IMR-90 (cell line): ENCODE results near the gene CNST. TPM values are rescaled to one million over a fixed set of nuclear protein-coding genes. Genes with fewer than 3 reads are reported as not detected.
A peak's percentile ranks its signal among the peaks of the same experiment; 100 is the strongest.

Experiments
- ATAC-seq: fragments of 200-7000 bp; cut with Tn5 transposase; 2 replicates; pipeline ENCODE4 v1.9.1; 2020; ENCODE audit warnings: low read depth, mild to moderate bottlenecking, moderate library complexity
- BruUV-seq: library from RNA; stranded (reverse); fragments of 400-500 nt; replicated peaks from 2 replicates; lab custom pipeline; 2021; lab: Mats Ljungman, UMichigan
- CTCF ChIA-PET: fragments of 300-600 bp; formaldehyde crosslinking; extraction: SDS; loops from one replicate; lab custom pipeline; 2021; ENCODE audit warnings: antibody characterized with exemption; lab: Yijun Ruan, JAX
- POLR2A ChIA-PET: fragments of 300-600 bp; sonication (Branson Sonifier 250); formaldehyde crosslinking; loops from one replicate; lab custom pipeline; 2022; ENCODE audit warnings: antibody characterized with exemption; ENCODE audit not compliant: unreplicated experiment; lab: Charles Lee
- DNase-seq: peaks from one replicate; pipeline ENCODE4 v3.0.0; 2013
- H2AFZ ChIP-seq: replicated peaks from 2 replicates; pipeline ENCODE3; 2013; ENCODE audit warnings: low read length, mild to moderate bottlenecking; ENCODE audit not compliant: poor library complexity
- H2AK5ac ChIP-seq: 2 replicates; pipeline ENCODE4 v1.6.1; 2013; ENCODE audit warnings: low read depth, low read length, inconsistent platforms
- H2AK9ac ChIP-seq: replicated peaks from 2 replicates; pipeline ENCODE3; 2013; ENCODE audit warnings: mild to moderate bottlenecking, low read depth, low read length, moderate library complexity; ENCODE audit not compliant: poor library complexity
- H2BK120ac ChIP-seq: 2 replicates; pipeline ENCODE4 v1.6.1; 2013; ENCODE audit warnings: low read depth, low read length, inconsistent platforms
- H2BK15ac ChIP-seq: 3 replicates; pipeline ENCODE4 v1.6.1; 2013; ENCODE audit warnings: low read depth, low read length, inconsistent platforms
- H2BK20ac ChIP-seq: 2 replicates; pipeline ENCODE4 v1.6.1; 2013; ENCODE audit warnings: low read depth, mild to moderate bottlenecking, inconsistent platforms, low read length, moderate library complexity
- H2BK5ac ChIP-seq: 2 replicates; pipeline ENCODE4 v1.6.1; 2013; ENCODE audit warnings: mild to moderate bottlenecking, low read depth, low read length, inconsistent platforms; ENCODE audit not compliant: poor library complexity, severe bottlenecking
- H3K14ac ChIP-seq: replicated peaks from 2 replicates; pipeline ENCODE4 v1.6.1; 2013; ENCODE audit warnings: low read depth, low read length, inconsistent platforms
- H3K18ac ChIP-seq: 2 replicates; pipeline ENCODE4 v1.6.1; 2013; ENCODE audit warnings: low read depth, low read length, control low read depth
- H3K23ac ChIP-seq: 2 replicates; pipeline ENCODE4 v1.6.1; 2013; ENCODE audit warnings: low read depth, low read length, inconsistent platforms
- H3K27ac ChIP-seq: 2 replicates; pipeline ENCODE4 v1.5.1; 2013; ENCODE audit warnings: mild to moderate bottlenecking, control low read depth, low read length; ENCODE audit not compliant: insufficient read depth
- H3K27me3 ChIP-seq: 2 replicates; pipeline ENCODE4 v1.6.1; 2013; ENCODE audit warnings: low read length; ENCODE audit not compliant: control insufficient read depth, insufficient read depth
- H3K36me3 ChIP-seq: 2 replicates; pipeline ENCODE4 v1.6.1; 2013; ENCODE audit warnings: low read length, mixed read lengths; ENCODE audit not compliant: control insufficient read depth, insufficient read depth
- H3K4ac ChIP-seq: 2 replicates; pipeline ENCODE4 v1.6.1; 2013; ENCODE audit warnings: low read depth, low read length, inconsistent platforms
- H3K4me1 ChIP-seq: 2 replicates; pipeline ENCODE4 v1.6.1; 2013; ENCODE audit warnings: low read length, mixed read lengths; ENCODE audit not compliant: control insufficient read depth, insufficient read depth
- H3K4me2 ChIP-seq: 2 replicates; pipeline ENCODE4 v1.6.1; 2013; ENCODE audit warnings: low read depth, mild to moderate bottlenecking, control low read depth, low read length, moderate library complexity
- H3K4me3 ChIP-seq: 2 replicates; pipeline ENCODE4 v1.5.1; 2013; ENCODE audit warnings: low read depth, mild to moderate bottlenecking, control low read depth, low read length, moderate library complexity; ENCODE audit not compliant: insufficient read depth
- H3K56ac ChIP-seq: 2 replicates; pipeline ENCODE4 v1.6.1; 2013; ENCODE audit warnings: low read length, inconsistent platforms; ENCODE audit not compliant: insufficient read depth; ENCODE audit errors: extremely low read depth
- H3K79me1 ChIP-seq, 2 experiments: 2 replicates each; pipeline ENCODE4 v1.6.1; 2013; ENCODE audit warnings: low read length in 2 of 2, inconsistent platforms in 1 of 2, low read depth in 1 of 2
- H3K9ac ChIP-seq: 2 replicates; pipeline ENCODE4 v1.6.1; 2013; ENCODE audit warnings: low read depth, low read length, control low read depth
- H3K9me1 ChIP-seq: 2 replicates; pipeline ENCODE4 v1.6.1; 2013; ENCODE audit warnings: low read length, inconsistent platforms; ENCODE audit not compliant: insufficient read depth
- H3K9me3 ChIP-seq: 2 replicates; pipeline ENCODE4 v1.6.1; 2013; ENCODE audit warnings: low read length; ENCODE audit not compliant: control insufficient read depth, insufficient read depth
- H4K20me1 ChIP-seq: 2 replicates; pipeline ENCODE4 v1.6.1; 2013; ENCODE audit warnings: low read length, inconsistent platforms; ENCODE audit not compliant: insufficient read depth
- H4K5ac ChIP-seq: 2 replicates; pipeline ENCODE4 v1.6.1; 2013; ENCODE audit warnings: mild to moderate bottlenecking, low read depth, low read length, control low read depth
- H4K8ac ChIP-seq, 2 experiments: 2 replicates each; pipeline ENCODE4 v1.6.1; 2013; ENCODE audit warnings: low read depth in 2 of 2, low read length in 2 of 2, control low read depth in 1 of 2, inconsistent platforms in 1 of 2
- H4K91ac ChIP-seq: 2 replicates; pipeline ENCODE4 v1.6.1; 2013; ENCODE audit warnings: low read depth, low read length, inconsistent platforms; ENCODE audit not compliant: insufficient read depth
- BHLHE40 ChIP-seq: fragments of 150-350 bp; IDR thresholded peaks from 2 replicates; pipeline ENCODE4 v1.6.1; 2016; ENCODE audit warnings: mild to moderate bottlenecking, low read depth, low read length
- CEBPB ChIP-seq: IDR thresholded peaks from 2 replicates; pipeline ENCODE4 v1.6.1; 2012; ENCODE audit warnings: low read depth, low read length, improper control_type of control experiment
- CHD1 ChIP-seq: IDR thresholded peaks from 2 replicates; pipeline ENCODE4 v1.6.1; 2012; ENCODE audit warnings: low read depth, low read length, improper control_type of control experiment
- ELK1 ChIP-seq: fragments of 150-350 bp; IDR thresholded peaks from 2 replicates; pipeline ENCODE4 v1.6.1; 2016; ENCODE audit warnings: low read depth, mild to moderate bottlenecking, low read length, moderate library complexity, borderline replicate concordance
- FOS ChIP-seq: fragments of 150-350 bp; IDR thresholded peaks from 2 replicates; pipeline ENCODE4 v1.6.1; 2016; ENCODE audit warnings: low read depth, low read length
- MAFK ChIP-seq: IDR thresholded peaks from 2 replicates; pipeline ENCODE4 v1.6.1; 2012; ENCODE audit warnings: low read depth, low read length, improper control_type of control experiment
- MAZ ChIP-seq: IDR thresholded peaks from 2 replicates; pipeline ENCODE4 v1.6.1; 2012; ENCODE audit warnings: low read depth, mild to moderate bottlenecking, low read length, improper control_type of control experiment, moderate library complexity, borderline replicate concordance
- MXI1 ChIP-seq: IDR thresholded peaks from 2 replicates; pipeline ENCODE4 v1.6.1; 2012; ENCODE audit warnings: low read depth, mild to moderate bottlenecking, low read length, moderate library complexity, borderline replicate concordance
- NFE2L2 ChIP-seq: fragments of 150-350 bp; IDR thresholded peaks from 2 replicates; pipeline ENCODE4 v1.6.1; 2016; ENCODE audit warnings: low read depth, mild to moderate bottlenecking, low read length
- POLR2A ChIP-seq: IDR thresholded peaks from 2 replicates; pipeline ENCODE4 v1.6.1; 2012; ENCODE audit warnings: mild to moderate bottlenecking, low read depth, low read length
- RAD21 ChIP-seq: IDR thresholded peaks from 2 replicates; pipeline ENCODE4 v1.6.1; 2012; ENCODE audit warnings: low read length, improper control_type of control experiment
- RCOR1 ChIP-seq: IDR thresholded peaks from 2 replicates; pipeline ENCODE4 v1.6.1; 2012; ENCODE audit warnings: mild to moderate bottlenecking, low read length, improper control_type of control experiment; ENCODE audit not compliant: insufficient replicate concordance
- RFX5 ChIP-seq: IDR thresholded peaks from 2 replicates; pipeline ENCODE4 v1.8.0; 2012; ENCODE audit warnings: low read depth, mild to moderate bottlenecking, low read length, moderate library complexity
- SMC3 ChIP-seq: fragments of 150-350 bp; IDR thresholded peaks from 2 replicates; pipeline ENCODE4 v1.6.1; 2016; ENCODE audit warnings: low read depth, mild to moderate bottlenecking, antibody characterized with exemption, low read length, moderate library complexity
- USF2 ChIP-seq: fragments of 150-350 bp; IDR thresholded peaks from 2 replicates; pipeline ENCODE4 v1.6.1; 2017; ENCODE audit warnings: mild to moderate bottlenecking, antibody characterized with exemption, low read length, low read depth
- WGBS, 2 experiments: methylation state at CpG; one replicate each; pipeline versions ENCODE4 v1.1.5 to v1.1.7; 2013; ENCODE audit warnings: missing lambda C conversion rate in 2 of 2; ENCODE audit not compliant: insufficient read length in 1 of 2; ENCODE audit errors: extremely low coverage in 2 of 2; 5-methylcytosine and 5-hydroxymethylcytosine counted together
- dilution Hi-C: fragments of 300-500 bp; cut with HindIII; formaldehyde crosslinking; loops from one replicate; pipeline ENCODE4 v1.14.3; 2018; ENCODE audit warnings: low sequenced_read_pairs; ENCODE audit not compliant: unreplicated experiment
- in situ Hi-C: fragments of 300-500 bp; cut with MboI; formaldehyde crosslinking; loops from 3 replicates; pipeline ENCODE4 v1.14.3; 2019; ENCODE audit warnings: low sequenced_read_pairs, inconsistent platforms, mixed read lengths
- intact Hi-C: fragments of 100-400 bp; cut with micrococcal nuclease; formaldehyde crosslinking; loops from 2 replicates; pipeline ENCODE4 v1.10.0; 2022
- polyA plus RNA-seq, 3 experiments: library from polyadenylated mRNA; depleted of rRNA; stranded (reverse); fragments of >200 nt; gene quantifications; 2 replicates each; pipeline ENCODE4 v1.2.3, GENCODE V29; 2012; ENCODE audit warnings: low replicate concordance in 1 of 3
- total RNA-seq: library from RNA; depleted of rRNA; stranded (reverse); fragments of >200 nt; gene quantifications from 2 replicates; pipeline ENCODE4 v1.2.3, GENCODE V29; 2012
- TF ChIP-seq, protein P1 (sequence below): conservative IDR thresholded peaks from 2 replicates; pipeline ENCODE4 v1.5.1; 2012; ENCODE audit warnings: mild to moderate bottlenecking, low read depth, low read length, improper control_type of control experiment

CNST gene
- total and polyA plus RNA-seq, 2 of the 4 experiments (the other 2 are of a cell fraction), result 15.4 to 25.5 TPM

DNA sequence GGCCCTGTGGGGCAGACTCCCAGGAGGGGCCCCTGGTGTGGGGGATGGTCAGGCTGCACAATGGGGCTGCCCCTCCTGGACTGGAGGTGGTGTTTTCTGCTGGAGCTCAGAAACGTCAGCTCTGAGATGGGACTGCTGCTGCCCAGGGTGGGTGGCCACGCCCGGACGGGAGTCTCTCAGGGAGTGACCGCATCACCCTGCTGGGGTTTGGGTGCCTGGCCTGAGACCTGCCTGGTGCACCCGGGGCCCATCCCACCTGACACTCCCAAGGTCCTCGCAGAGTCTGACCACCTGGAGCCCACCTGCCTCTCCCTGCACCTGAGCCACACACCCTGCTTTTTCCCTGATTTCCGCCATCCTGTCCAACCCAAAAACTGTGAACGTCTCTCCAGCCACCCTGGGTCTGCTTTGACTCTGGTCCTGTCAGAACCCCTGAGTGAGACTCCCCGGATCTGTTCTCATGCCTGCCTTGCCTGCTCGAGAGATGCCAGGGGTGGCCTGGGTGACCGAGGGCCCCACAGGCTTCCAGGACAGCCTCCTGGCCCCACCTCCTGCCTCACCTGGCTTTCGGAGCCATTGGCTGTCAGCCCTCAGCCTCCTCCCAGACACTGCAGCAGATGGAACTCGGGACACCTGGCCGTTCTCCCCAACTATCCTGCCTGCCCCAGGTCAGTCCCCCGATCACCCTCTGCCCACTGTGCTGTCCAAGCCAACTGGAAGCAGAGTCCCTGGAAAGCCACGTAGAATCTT is 47.6 kb upstream of the CNST start:
- no peaks in the 10 kb centered on the region for H4K20me1 ChIP-seq
- no peak for DNase-seq
- dilution Hi-C loops, result no loop called here
- ATAC-seq, result no peak
- H3K18ac ChIP-seq, result no peak overlapping the region
- WGBS, 2 experiments, result 95% methylated on average over 4 of the region's 17 CpGs; no CpG with 5 or more reads in 1 of the 2 experiments
- no peak overlapping the region for H3K4me2 ChIP-seq
- no peak overlapping the region for H4K5ac ChIP-seq
- H2AFZ ChIP-seq, result no peak overlapping the region
- ChIA-PET CTCF (no interaction called here), POLR2A (no interaction called here)
- H2AK9ac ChIP-seq, result peak overlapping the region; percentile 70
- H3K79me1 ChIP-seq, result no peaks in the 10 kb centered on the region
- H2BK20ac ChIP-seq, result no peak overlapping the region
- BruUV-seq, result no TSS peak
- TF ChIP-seq RFX5, result no peak
- TF ChIP-seq FOS, result no peak
- TF ChIP-seq RCOR1, result no peak
- TF ChIP-seq MAZ, result no peak
- TF ChIP-seq CEBPB, result no peak
- no peak for TF ChIP-seq BHLHE40
- TF ChIP-seq POLR2A, result no peak
- no peak for TF ChIP-seq NFE2L2
- no peak for TF ChIP-seq RAD21
- no peak for TF ChIP-seq MAFK
- TF ChIP-seq CHD1, result no peak
- TF ChIP-seq MXI1, result no peak
- no peak for TF ChIP-seq SMC3
- no peak for TF ChIP-seq ELK1
- no peak for TF ChIP-seq USF2
- TF ChIP-seq, protein P1, sequence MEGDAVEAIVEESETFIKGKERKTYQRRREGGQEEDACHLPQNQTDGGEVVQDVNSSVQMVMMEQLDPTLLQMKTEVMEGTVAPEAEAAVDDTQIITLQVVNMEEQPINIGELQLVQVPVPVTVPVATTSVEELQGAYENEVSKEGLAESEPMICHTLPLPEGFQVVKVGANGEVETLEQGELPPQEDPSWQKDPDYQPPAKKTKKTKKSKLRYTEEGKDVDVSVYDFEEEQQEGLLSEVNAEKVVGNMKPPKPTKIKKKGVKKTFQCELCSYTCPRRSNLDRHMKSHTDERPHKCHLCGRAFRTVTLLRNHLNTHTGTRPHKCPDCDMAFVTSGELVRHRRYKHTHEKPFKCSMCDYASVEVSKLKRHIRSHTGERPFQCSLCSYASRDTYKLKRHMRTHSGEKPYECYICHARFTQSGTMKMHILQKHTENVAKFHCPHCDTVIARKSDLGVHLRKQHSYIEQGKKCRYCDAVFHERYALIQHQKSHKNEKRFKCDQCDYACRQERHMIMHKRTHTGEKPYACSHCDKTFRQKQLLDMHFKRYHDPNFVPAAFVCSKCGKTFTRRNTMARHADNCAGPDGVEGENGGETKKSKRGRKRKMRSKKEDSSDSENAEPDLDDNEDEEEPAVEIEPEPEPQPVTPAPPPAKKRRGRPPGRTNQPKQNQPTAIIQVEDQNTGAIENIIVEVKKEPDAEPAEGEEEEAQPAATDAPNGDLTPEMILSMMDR, result no peak
- no peak overlapping the region for H3K56ac ChIP-seq
- H3K14ac ChIP-seq, result no peak overlapping the region
- H3K4ac ChIP-seq, result no peak overlapping the region
- H2BK120ac ChIP-seq, result no peak overlapping the region
- peaks cover 38% of the 10 kb centered on the region for H3K9me3 ChIP-seq
- no peak overlapping the region for H3K9ac ChIP-seq
- in situ Hi-C loops, result no loop called here
- H3K9me1 ChIP-seq, result no peaks in the 10 kb centered on the region
- no peak overlapping the region for H2BK5ac ChIP-seq
- no peaks in the 10 kb centered on the region for H3K36me3 ChIP-seq
- H4K8ac ChIP-seq, result no peak overlapping the region
- H3K27me3 ChIP-seq, result peaks cover 2% of the 10 kb centered on the region; the same call in 1 of the 2 replicates
- H3K23ac ChIP-seq, result no peak overlapping the region
- H2BK15ac ChIP-seq, result no peak overlapping the region
- intact Hi-C loops, result no loop called here
- H3K4me3 ChIP-seq, result no peak overlapping the region
- H2AK5ac ChIP-seq, result no peak overlapping the region
- no peak overlapping the region for H4K91ac ChIP-seq
- no peaks in the 10 kb centered on the region for H3K4me1 ChIP-seq
- no peak overlapping the region for H3K27ac ChIP-seq
